AG08395 (cell line): ENCODE measurements around the gene N4BP3.
A peak's percentile ranks its signal among the peaks of the same experiment; 100 is the strongest.
"Not testable (repeated sequence)": the region's sequence is repeated elsewhere in the genome, so short reads cannot be mapped to it uniquely, and the experiment has no call there.

Source experiments
- DNase-seq: peaks from one replicate; pipeline ENCODE4 v3.0.0; 2012; ENCODE audit warnings: mixed read lengths, low spot score

N4BP3 gene

GRCh38 chr5:178121391-178122276, 8.3 kb downstream of the N4BP3 start:
- DNase-seq, result no peak

DNA sequence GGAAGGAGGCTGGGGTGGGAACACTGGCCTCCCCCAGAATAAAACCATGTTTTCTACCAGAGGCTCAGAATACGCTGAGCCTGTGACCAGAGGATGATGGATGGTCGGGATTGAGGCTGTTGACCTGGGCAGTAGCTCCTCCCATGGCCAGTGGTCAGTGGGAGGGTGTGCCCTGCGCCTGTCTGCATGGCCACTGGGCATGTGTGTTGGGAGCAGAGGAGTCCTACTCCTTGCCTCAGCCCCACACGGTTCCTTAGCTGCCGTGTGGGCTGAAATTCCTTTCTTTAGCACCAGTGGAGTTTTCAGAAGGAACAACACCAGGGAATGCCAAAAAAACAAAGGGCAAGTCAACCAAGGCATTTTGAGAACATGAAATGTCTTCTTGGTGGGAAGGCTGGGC, 9.0 kb downstream of the N4BP3 start:
- no peak for DNase-seq

DNA sequence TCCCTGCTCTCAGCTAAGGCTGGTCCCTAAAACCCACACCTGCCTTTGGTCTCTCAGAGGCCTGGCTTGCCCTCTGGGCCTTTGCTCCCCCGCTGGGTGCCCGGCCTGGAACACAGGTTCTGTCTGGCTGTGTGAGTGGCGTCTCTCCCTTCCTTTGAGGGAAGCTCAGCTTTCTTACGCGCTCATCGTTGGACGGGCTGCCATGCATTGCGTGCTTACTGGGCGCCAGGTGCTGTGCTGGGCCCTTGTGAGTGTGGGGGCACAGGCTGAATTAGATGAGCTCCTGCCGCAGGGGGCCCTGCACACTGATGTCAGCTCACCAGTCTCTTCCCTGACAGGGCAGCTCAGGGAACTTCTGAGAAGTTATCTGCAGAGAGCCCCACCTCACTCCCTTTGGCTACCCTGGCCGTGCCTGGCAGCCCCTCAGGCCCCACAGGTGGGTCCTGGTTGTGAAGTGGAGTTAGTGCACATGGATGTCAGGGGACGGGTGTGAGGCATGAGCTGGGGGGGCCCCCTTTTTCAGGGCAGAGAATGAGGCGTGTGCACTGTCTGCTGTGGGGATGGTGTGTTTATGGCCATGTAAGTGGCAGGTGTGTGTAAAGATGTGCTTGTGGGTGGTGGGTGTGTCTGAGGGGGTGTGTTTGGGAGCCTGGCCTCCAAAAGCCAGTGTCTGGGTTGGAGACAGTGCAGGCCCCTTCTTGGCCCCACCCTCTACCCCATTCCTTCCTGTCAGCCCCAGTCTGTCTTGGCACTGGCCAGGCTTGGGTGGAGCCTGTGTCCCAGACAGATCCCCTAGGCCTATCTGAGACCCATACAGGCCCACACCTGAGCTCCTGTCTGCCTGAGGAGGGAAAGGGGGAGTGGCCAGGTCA, 10.0 kb downstream of the N4BP3 start:
- DNase-seq, result no peak

- no peak for DNase-seq
Measured at GRCh38 chr5:178123966-178124925, 10.9 kb downstream of the N4BP3 start.

GRCh38 chr5:178125253-178125906, 12.0 kb downstream of the N4BP3 start:
- no peak for DNase-seq

GRCh38 chr5:178126556-178126955, 13.2 kb downstream of the N4BP3 start:
- no peak for DNase-seq

DNA sequence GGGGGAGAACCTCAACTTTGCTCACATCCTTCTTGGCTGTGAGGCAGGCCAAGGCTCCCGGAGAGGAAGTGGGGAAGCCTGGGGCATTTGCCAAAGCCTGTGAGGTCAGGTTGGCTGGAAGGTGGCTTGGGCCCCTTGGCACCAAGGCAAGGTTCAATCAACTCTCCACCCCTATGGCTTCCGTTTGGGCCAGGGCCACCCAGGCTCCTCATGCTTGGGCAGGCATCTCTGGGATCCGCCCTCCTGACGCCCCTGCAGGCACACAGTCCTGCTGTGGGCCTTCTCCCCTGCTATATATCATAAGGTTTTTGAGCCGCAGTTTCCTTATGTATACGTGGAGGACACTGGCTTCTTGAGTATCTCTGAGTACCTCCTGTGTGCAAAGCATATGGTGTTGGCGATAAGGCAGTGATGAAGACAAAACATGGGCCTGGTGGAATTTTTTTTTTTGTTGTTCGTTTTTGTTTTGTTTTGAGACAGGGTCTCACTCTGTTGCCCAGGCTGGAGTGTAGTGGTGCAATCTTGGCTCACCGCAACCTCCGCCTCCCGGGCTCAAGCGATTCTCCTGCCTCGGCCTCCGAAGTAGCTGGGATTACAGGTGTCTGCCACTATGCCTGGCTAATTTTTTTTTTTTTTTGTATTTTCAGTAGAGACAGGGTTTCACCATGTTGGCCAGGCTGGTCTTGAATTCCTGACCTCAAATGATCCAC, 14.1 kb downstream of the N4BP3 start:
- DNase-seq, result not testable (repeated sequence)

- no peak for DNase-seq
Measured at GRCh38 chr5:178129296-178129695, 16.0 kb downstream of the N4BP3 start.

DNA sequence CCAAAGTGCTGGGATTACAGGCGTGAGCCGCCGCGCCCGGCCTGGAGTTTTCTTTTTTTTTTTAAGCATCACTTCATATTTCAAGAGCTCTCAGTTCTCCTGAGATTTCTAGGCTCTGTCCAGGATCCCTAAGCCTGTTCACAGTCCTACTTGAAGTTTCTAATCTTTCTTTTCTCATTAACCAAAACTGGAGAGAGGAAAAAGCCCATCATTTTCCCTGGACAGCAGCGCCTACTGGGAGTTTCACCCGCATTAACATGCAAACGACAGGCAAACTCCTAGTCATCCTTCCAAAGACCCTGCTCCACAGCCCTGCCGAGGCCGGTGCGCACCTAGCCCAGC, 16.9 kb downstream of the N4BP3 start:
- DNase-seq, result not testable (repeated sequence)

DNA sequence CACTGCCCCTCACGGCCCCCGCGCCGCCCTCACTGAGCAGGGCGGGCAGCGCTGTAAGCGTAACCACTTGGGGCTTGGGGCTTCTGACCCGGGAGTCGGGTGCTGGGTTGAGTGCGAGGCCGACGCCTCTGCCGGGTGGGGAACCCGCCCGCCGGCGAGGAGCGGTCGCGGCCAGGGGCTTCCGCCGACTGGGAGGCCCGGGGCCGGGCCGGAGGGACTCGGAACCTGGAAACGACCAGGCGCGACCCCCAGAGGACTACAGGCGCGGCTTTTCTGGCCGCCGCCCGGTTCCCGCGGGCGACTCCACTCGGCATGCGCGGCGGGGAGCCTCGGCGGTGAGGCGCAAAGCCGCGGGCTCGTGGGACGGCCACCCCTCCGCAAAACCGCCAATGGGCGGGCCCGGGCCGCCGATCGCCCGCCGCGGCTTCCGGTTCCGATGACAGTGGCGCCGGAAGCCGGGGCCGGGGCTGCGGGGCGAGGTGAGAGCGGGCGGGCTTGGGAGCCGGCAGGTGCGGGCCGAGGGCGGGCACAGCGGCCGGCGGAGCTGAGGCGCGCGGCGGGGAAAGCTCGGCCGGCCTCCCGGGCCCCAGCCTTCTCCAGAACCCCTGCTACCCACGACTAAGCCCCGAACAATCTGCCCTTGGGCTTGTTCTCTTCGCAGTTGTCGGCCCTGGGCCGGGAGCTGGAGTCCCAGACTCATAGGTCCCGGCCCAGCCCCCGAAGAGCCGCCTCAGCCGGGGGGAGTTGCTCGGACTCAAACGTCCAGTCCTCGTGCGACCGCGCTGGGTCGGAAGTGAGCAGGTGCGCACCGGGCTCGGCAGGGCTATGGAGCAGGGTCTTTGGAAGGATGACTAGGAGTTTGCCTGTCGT, 17.5 kb downstream of the N4BP3 start, which contains the start of gene RMND5B:
Gene RMND5B (plus strand): TSS at position 439 of the 870 bp plus-strand sequence. CDS start 7,106 bp downstream, outside the sequence.
- DNase-seq, result peak; percentile 93

- no peak for DNase-seq
Measured at GRCh38 chr5:178131446-178131996, 18.2 kb downstream of the N4BP3 start.

DNA sequence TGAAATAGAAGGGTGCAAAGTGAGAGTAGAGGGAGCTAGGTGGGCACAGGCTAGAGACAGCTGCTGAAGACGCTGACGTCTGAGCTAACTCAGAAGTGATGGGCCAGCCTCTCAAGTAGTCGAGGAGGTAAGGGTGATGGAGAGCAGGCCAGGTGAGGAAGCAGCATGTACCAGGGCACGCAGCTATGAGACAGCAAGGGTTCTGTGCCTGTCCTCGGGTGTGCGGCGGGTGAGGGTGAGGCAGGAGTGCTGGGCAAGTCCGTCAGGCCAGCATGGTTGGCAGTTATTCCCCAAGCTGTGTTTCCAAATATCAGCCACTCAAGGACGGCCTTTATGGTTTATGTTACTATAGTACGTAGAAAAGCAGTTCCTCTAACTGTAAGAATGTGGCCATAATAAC, 23.7 kb downstream of the N4BP3 start:
- DNase-seq, result no peak

GRCh38 chr5:178137991-178138390, 24.7 kb downstream of the N4BP3 start:
- DNase-seq, result no peak

DNA sequence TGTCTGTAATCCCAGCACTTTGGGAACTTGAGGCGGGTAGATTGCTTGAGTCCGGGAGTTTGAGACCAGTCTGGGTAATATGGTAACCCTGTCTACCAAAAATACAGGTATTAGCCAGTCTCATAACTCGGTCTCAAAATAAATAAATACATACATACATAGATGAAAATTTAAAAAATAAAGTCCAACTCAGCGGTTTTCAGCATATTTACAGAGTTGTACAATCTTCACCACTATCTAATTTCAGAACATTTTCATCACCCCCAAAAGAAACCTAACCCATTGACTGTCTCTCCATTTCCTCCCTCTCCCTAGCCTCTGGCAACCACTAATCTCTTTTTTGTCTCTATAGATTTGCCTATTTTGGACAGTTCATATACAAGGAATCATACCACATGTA, 28.2 kb downstream of the N4BP3 start:
- DNase-seq, result no peak

GRCh38 chr5:178142642-178143041, 29.3 kb downstream of the N4BP3 start:
- no peak for DNase-seq

DNA sequence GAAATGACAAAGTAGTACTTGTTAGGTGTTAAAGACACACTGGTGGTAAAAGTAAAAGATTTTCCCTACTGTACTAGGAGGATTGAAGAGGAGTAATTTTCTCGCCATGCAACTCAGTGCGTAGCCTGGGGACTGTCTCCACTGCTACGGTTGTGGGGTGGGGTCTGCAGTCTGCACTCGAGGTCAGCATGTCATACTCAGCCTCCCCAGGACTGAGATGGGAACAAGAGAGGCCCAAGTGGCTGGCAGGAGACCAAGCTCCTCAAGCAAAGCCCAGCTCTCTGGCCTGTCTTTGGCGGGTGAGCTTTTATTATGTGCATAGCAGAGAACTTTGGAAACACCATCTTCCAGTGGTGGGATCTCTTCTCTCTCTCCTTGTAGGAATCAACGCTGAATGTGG, 29.9 kb downstream of the N4BP3 start:
- DNase-seq, result no peak

DNA sequence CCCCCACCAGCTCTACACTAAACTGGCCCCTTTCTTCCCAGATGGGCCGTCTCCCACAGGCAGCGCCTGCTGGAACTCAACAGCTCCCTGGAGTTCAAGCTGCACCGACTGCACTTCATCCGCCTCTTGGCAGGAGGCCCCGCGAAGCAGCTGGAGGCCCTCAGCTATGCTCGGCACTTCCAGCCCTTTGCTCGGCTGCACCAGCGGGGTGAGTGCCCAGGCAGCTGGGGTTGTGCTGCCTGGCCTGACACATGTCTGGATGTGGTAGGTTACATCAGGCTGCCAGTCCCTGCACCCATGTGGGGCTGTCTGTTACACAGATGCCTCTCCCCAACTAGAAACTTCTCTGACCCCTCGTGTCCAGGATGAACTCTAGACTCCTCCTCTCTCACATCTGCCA, 30.6 kb downstream of the N4BP3 start:
- no peak for DNase-seq

GRCh38 chr5:178145965-178146820, 32.9 kb downstream of the N4BP3 start:
- DNase-seq, result peak; percentile 50
